ENCODE measurements around the gene ADAMTS18.
"Not testable (repeated sequence)": the region's sequence is repeated elsewhere in the genome, so short reads cannot be mapped to it uniquely, and the experiment has no call there.

ADAMTS18 gene, protein sequence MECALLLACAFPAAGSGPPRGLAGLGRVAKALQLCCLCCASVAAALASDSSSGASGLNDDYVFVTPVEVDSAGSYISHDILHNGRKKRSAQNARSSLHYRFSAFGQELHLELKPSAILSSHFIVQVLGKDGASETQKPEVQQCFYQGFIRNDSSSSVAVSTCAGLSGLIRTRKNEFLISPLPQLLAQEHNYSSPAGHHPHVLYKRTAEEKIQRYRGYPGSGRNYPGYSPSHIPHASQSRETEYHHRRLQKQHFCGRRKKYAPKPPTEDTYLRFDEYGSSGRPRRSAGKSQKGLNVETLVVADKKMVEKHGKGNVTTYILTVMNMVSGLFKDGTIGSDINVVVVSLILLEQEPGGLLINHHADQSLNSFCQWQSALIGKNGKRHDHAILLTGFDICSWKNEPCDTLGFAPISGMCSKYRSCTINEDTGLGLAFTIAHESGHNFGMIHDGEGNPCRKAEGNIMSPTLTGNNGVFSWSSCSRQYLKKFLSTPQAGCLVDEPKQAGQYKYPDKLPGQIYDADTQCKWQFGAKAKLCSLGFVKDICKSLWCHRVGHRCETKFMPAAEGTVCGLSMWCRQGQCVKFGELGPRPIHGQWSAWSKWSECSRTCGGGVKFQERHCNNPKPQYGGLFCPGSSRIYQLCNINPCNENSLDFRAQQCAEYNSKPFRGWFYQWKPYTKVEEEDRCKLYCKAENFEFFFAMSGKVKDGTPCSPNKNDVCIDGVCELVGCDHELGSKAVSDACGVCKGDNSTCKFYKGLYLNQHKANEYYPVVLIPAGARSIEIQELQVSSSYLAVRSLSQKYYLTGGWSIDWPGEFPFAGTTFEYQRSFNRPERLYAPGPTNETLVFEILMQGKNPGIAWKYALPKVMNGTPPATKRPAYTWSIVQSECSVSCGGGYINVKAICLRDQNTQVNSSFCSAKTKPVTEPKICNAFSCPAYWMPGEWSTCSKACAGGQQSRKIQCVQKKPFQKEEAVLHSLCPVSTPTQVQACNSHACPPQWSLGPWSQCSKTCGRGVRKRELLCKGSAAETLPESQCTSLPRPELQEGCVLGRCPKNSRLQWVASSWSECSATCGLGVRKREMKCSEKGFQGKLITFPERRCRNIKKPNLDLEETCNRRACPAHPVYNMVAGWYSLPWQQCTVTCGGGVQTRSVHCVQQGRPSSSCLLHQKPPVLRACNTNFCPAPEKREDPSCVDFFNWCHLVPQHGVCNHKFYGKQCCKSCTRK (N-terminal part only)

GRCh38 chr16:77434530-77435271 is at the start of gene ADAMTS18:
Gene ADAMTS18, minus strand, starts transcription at chr16:77435034. Its CDS starts 339 bp downstream, at chr16:77434695.
- no peak for DNase-seq (ENCODE audit: low read depth in 1 of 2, low spot score in 1 of 2)

- no peak for DNase-seq (ENCODE audit: low read depth in 1 of 2, low spot score in 1 of 2)
Observed at GRCh38 chr16:77480681-77481315, 46.0 kb upstream of the ADAMTS18 start.

DNA sequence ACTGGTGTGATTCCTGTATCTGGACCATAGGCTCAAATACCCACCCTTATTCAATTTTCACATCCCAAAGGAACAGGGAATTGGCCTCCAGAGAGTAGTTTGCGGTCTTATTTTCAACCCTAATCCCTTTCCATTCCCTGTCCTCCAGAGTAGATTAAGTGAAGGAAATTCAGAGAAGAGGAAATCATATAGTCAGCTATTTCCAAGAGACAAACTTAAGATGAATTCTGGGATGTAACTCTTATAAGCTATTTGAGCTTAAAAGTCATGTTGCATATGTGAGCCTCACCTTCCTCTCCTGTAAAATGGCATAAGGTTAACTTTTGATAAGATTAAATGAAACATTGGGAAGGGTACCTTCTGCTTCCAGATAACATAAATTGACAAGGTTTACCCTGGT is 37.4 kb upstream of the ADAMTS18 start:
- no peak for DNase-seq (ENCODE audit: low read depth in 1 of 2, low spot score in 1 of 2)

DNA sequence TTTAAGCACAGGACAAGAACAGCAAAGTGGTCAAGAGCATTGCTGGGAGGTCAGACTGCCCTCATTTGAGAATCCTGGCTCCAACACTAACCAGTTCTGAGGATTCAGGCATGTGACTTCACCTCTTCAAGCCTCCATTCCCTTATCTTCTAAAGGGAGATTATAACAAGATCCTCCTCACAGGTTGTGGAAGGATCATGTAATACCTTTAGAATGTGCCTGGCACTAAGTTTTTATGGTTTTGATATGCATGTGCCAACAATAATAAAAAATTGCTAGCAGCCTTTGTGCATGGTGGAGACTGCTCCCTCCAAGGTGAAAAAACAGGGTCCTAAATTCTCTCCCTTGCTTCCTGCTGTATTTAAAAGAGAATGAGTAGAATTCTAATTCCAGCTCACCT is 36.0 kb upstream of the ADAMTS18 start:
- no peak for DNase-seq (ENCODE audit: low read depth in 1 of 2, low spot score in 1 of 2)

GRCh38 chr16:77469634-77470033 is 34.8 kb upstream of the ADAMTS18 start:
- no peak for DNase-seq (ENCODE audit: low read depth in 1 of 2, low spot score in 1 of 2)

- no peak for DNase-seq (ENCODE audit: low read depth in 1 of 2, low spot score in 1 of 2)
Observed at GRCh38 chr16:77468831-77469230, 34.0 kb upstream of the ADAMTS18 start.

DNA sequence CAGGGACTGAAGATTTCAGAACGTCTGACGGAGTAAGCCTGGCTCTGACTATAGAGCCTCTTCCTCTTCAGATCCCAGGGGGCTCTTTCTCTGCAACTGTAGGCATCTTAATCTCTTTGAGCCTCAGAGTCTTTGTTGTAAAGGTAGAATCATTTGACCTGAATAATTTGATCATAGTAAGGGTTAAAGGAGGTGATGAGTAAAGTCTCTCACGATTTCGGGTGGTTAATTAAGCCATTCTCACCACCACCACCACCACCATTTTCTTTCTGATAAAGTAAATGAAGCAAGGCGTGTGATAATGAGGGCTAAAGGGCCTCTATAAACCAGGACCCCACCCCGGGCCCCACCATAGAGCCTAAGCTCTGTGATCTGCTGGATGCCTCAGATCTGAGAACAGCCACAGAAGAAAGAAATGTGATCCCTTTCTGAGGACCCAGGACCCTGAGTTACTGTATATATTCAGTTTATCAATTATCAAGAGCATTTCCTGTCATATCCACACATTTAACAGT is 33.0 kb upstream of the ADAMTS18 start:
- DNase-seq (ENCODE audit: low read depth in 1 of 2, low spot score in 1 of 2) = no peak

GRCh38 chr16:77463659-77464058 is 28.8 kb upstream of the ADAMTS18 start:
- not testable (repeated sequence) for DNase-seq (ENCODE audit: low read depth in 1 of 2, low spot score in 1 of 2)

- no peak for DNase-seq (ENCODE audit: low read depth in 1 of 2, low spot score in 1 of 2)
Observed at GRCh38 chr16:77462894-77463293, 28.1 kb upstream of the ADAMTS18 start.

DNA sequence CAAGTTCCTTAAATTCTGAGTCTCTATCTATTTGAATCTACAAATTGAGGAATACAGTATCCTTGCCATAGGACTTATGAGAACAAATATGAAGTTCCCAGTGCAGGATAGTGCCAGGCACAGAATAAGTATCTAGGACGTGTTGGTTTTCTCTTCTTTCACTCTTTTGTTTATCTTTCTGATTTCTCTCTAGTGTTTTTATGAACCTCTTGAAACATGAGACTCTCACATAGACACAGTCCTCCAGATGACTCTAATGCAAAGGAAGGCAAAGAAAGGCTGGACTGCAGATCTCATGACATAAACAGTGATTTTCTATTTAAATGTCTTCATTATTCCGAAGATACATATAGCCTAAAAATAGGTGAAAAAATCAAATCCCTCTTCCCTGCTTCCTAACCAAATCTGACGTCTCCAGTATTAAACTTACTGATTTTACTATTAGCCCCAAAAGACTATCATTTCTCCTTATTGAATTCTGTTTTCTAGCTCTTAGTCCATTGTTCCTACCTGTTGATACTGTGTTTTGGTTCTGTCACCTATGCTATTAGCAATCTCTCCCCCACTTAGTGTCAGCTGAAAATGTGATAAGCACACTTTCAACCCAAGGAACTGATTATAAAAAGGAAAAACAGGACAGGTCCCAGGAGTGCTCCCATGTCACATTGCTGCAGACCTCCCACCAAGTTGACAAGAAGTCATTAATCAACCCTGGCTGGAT is 24.9 kb upstream of the ADAMTS18 start:
- no peak for DNase-seq (ENCODE audit: low read depth in 1 of 2, low spot score in 1 of 2)

DNA sequence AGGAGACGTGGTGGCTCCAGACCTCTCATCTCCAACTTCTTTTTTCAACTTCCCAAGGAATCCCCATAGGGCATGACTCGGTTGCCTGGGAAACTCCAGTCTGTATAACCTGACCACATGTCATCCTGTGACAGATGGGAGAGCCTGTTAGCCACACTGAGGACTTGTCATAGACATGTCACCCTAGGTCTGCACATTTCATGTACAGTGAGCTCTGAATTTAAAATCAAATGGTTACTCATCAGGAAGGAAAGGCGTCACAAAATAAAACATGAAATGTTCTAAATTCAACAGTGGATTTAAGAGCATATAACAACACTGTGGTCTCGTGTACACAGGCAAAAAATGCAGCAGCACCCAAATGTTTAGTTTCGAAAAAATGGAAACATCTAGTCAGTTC is 22.2 kb upstream of the ADAMTS18 start:
- no peak for DNase-seq (ENCODE audit: low read depth in 1 of 2, low spot score in 1 of 2)

DNA sequence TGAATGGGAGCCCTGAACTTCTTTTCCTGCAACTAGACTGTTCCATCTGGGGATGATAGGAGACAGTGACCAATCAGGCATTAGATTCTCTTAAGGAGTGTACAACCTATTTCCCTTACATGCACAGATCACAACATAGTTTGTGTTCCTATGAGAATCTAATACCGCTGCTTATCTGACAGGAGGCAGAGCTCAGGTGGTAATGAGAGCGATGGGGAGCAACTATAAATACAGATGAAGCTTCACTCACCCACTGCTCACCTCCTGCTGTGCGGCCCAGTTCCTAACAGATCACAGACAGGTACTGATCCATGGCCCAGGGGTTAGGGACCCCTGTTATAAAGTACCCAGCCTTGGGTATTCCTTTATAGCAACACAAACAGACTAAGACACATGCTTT is 17.4 kb upstream of the ADAMTS18 start:
- DNase-seq (ENCODE audit: low read depth in 1 of 2, low spot score in 1 of 2) = no peak

GRCh38 chr16:77450790-77451487 is 16.1 kb upstream of the ADAMTS18 start:
- DNase-seq (ENCODE audit: low read depth in 1 of 2, low spot score in 1 of 2) = no peak

DNA sequence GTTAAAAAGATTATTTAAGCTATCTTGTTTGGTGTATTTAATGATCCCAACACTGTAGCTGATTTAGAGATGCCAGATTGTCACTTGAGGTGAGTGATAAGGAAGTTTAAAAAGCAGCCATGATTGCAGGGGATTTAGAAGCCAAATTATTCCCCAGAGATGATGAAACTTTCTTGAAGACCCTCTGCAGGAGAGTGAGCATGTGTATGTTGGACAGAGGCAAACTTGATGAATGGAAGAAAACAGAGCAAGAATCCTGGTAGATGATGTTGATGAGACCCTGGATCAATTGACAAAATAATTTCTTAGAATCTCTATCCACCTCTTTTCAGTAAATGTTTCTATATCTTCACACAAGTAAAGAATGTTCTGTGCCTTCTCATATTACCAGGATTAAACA is 14.4 kb upstream of the ADAMTS18 start:
- DNase-seq (ENCODE audit: low read depth in 1 of 2, low spot score in 1 of 2) = no peak

- no peak for DNase-seq (ENCODE audit: low read depth in 1 of 2, low spot score in 1 of 2)
Observed at GRCh38 chr16:77445324-77445723, 10.5 kb upstream of the ADAMTS18 start.

- no peak for DNase-seq (ENCODE audit: low read depth in 1 of 2, low spot score in 1 of 2)
Observed at GRCh38 chr16:77444147-77444460, 9.3 kb upstream of the ADAMTS18 start.

- no peak for DNase-seq (ENCODE audit: low read depth in 1 of 2, low spot score in 1 of 2)
Observed at GRCh38 chr16:77443357-77444146, 8.7 kb upstream of the ADAMTS18 start.

DNA sequence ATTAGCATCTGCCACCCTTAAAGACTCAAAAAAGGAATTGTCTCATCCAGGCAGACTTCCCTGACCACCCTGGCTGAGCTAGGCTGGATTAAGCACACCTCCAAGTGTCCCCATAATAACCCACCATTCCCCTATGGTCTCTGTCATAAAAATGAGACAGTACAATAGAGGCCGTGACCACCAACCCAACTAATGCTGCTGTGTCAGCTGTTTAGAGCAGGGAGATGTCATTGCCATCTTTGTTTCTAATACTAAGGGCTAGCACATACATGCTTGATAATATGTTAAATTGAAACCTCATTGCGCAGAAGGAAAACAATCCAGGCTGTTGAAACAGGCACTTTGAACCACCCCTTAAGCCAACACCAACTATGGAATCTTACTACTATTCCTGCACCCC is 7.2 kb upstream of the ADAMTS18 start:
- DNase-seq (ENCODE audit: low read depth in 1 of 2, low spot score in 1 of 2) = no peak
